A549 (cell line): Measurements from ENCODE around the gene PKD2. TPM values are rescaled to one million over a fixed set of nuclear protein-coding genes. Genes with fewer than 3 reads are reported as not detected.

Experiments used
- ATAC-seq, 2 experiments: fragments of 200-7000 bp in 1 of 2; fragments of >200 bp in 1 of 2; cut with Nextera tagmentation in 1 of 2; cut with Tn5 transposase in 1 of 2; 3 replicates each; pipeline versions ENCODE4 v1.8.0 to v1.9.1; 2018 to 2020; ENCODE audit warnings: mild to moderate bottlenecking in 1 of 2, moderate library complexity in 1 of 2
- CTCF ChIA-PET: fragments of 300-600 bp; sonication (Branson Sonifier 250); formaldehyde crosslinking; extraction: SDS; loops from one replicate; lab custom pipeline; 2021; ENCODE audit warnings: antibody characterized with exemption, inconsistent platforms; lab: Yijun Ruan, JAX
- POLR2A ChIA-PET: fragments of 350-600 bp; formaldehyde crosslinking; extraction: SDS; loops from one replicate; lab custom pipeline; 2021; ENCODE audit warnings: antibody characterized with exemption, inconsistent platforms; lab: Yijun Ruan, JAX
- DNase-seq, 2 experiments: peaks; one replicate each; pipeline versions ENCODE4 v3.0.0 to v3.0.0-alpha.2; 2011 to 2016; ENCODE audit warnings: low read depth in 1 of 2, low spot score in 1 of 2
- FAIRE-seq: peaks from 2 replicates; lab custom pipeline; 2011; peaks lifted over from hg19 to GRCh38; lab: Jason Lieb, UNC
- H3K27ac ChIP-seq, 2 experiments: fragments of >200 bp; sonication (Bioruptor Twin); formaldehyde crosslinking; 3 replicates each; pipeline ENCODE4 v1.5.1; 2016 to 2017
- H3K4me1 ChIP-seq: fragments of >200 bp; sonication (Bioruptor Twin); formaldehyde crosslinking; 3 replicates; pipeline ENCODE4 v1.6.1; 2016
- H3K4me2 ChIP-seq: fragments of >200 bp; sonication (Bioruptor Twin); formaldehyde crosslinking; 3 replicates; pipeline ENCODE4 v1.6.1; 2016
- H3K4me3 ChIP-seq: fragments of >200 bp; sonication (Bioruptor Twin); formaldehyde crosslinking; 3 replicates; pipeline ENCODE4 v1.5.1; 2016
- H3K9me3 ChIP-seq: fragments of >200 bp; sonication (Bioruptor Twin); formaldehyde crosslinking; 3 replicates; pipeline ENCODE4 v1.6.1; 2016
- CBX2 ChIP-seq: fragments of 200-600 bp; sonication (generic); IDR thresholded peaks from 2 replicates; pipeline ENCODE4 v1.6.1; 2016; ENCODE audit warnings: low read depth, mild to moderate bottlenecking, borderline replicate concordance
- CBX8 ChIP-seq: fragments of 200-600 bp; sonication (generic); IDR thresholded peaks from 2 replicates; pipeline ENCODE4 v1.6.1; 2016
- CHD2 ChIP-seq: fragments of 150-350 bp; IDR thresholded peaks from 2 replicates; pipeline ENCODE4 v1.6.1; 2014; ENCODE audit warnings: low read length; ENCODE audit not compliant: partially characterized antibody
- EHMT2 ChIP-seq: fragments of 200-600 bp; sonication (generic); IDR thresholded peaks from 2 replicates; pipeline ENCODE4 v1.6.1; 2016; ENCODE audit warnings: antibody characterized with exemption, low read depth, mild to moderate bottlenecking, moderate library complexity
- ESRRA ChIP-seq: fragments of 150-350 bp; IDR thresholded peaks from 2 replicates; pipeline ENCODE4 v1.6.1; 2014; ENCODE audit warnings: mild to moderate bottlenecking, low read length, borderline replicate concordance
- FOSB ChIP-seq: fragments of 250-450 bp; sonication (Bioruptor Pico); IDR thresholded peaks from 2 replicates; pipeline ENCODE4 v1.5.0; 2020; ENCODE audit warnings: mild to moderate bottlenecking, moderate library complexity
- HDAC2 ChIP-seq: fragments of 200-600 bp; sonication (generic); IDR thresholded peaks from 2 replicates; pipeline ENCODE4 v1.6.1; 2016
- HOXA7 ChIP-seq: fragments of 250-450 bp; sonication (Bioruptor Pico); IDR thresholded peaks from 2 replicates; pipeline ENCODE4 v1.5.0; 2020; ENCODE audit warnings: mild to moderate bottlenecking, moderate library complexity
- JUN ChIP-seq, 2 experiments: fragments of >200 bp; sonication (Bioruptor Twin); formaldehyde crosslinking; IDR thresholded peaks; 2 replicates in 1 of 2; 3 replicates in 1 of 2; pipeline ENCODE4 v1.6.1; 2016 to 2017
- KDM5A ChIP-seq: fragments of 200-600 bp; sonication (generic); IDR thresholded peaks from 2 replicates; pipeline ENCODE4 v1.6.1; 2016; ENCODE audit warnings: antibody characterized with exemption, mild to moderate bottlenecking
- NR3C1 ChIP-seq: fragments of >200 bp; sonication (Bioruptor Twin); formaldehyde crosslinking; IDR thresholded peaks from 3 replicates; pipeline ENCODE4 v1.6.1; 2017
- POLR2A ChIP-seq: IDR thresholded peaks from 2 replicates; pipeline ENCODE4 v1.6.1; 2012; ENCODE audit warnings: mild to moderate bottlenecking, low read length
- RAD21 ChIP-seq, 2 experiments: fragments of >200 bp in 1 of 2; sonication (Bioruptor Twin) in 1 of 2; formaldehyde crosslinking in 1 of 2; IDR thresholded peaks in 1 of 2; conservative IDR thresholded peaks in 1 of 2; 2 replicates in 1 of 2; 3 replicates in 1 of 2; pipeline ENCODE4 v1.6.1; 2012 to 2018; ENCODE audit warnings: inconsistent platforms in 1 of 2
- RCOR1 ChIP-seq: fragments of 150-350 bp; IDR thresholded peaks from 2 replicates; pipeline ENCODE4 v1.6.1; 2014; ENCODE audit warnings: antibody characterized with exemption, low read length, low read depth
- TP53 ChIP-seq: fragments of 250-450 bp; sonication (Bioruptor Pico); IDR thresholded peaks from 2 replicates; pipeline ENCODE4 v1.5.0; 2021; ENCODE audit warnings: mild to moderate bottlenecking, moderate library complexity
- ZSCAN20 ChIP-seq: fragments of 250-450 bp; sonication (Bioruptor Pico); IDR thresholded peaks from 2 replicates; pipeline ENCODE4 v1.8.0; 2022; ENCODE audit warnings: mild to moderate bottlenecking, moderate library complexity
- WGBS: methylation state at CpG from one replicate; pipeline ENCODE4 v1.1.6; 2017; ENCODE audit errors: missing lambda C conversion rate; 5-methylcytosine and 5-hydroxymethylcytosine counted together
- polyA plus RNA-seq, 4 experiments: library from polyadenylated mRNA; depleted of rRNA in 3 of 4; stranded (reverse); fragments of >200 nt; fragmentation: RNase III in 1 of 4; extraction: RNeasy Plus Mini Kit Qiagen cat#74134 plus additional on column Dnase treatment in 1 of 4; gene quantifications; 2 replicates in 3 of 4; 3 replicates in 1 of 4; pipeline ENCODE4 v1.2.3, GENCODE V29; 2011 to 2017
- TF ChIP-seq, protein P1 (sequence below): fragments of 250-450 bp; sonication (Bioruptor Pico); IDR thresholded peaks from 2 replicates; pipeline ENCODE4 v1.5.0; 2020; ENCODE audit warnings: low read depth, mild to moderate bottlenecking, moderate library complexity
- TF ChIP-seq, protein P2 (sequence below): IDR thresholded peaks from 2 replicates; pipeline ENCODE4 v1.6.1; 2012
- TF ChIP-seq, protein P3 (sequence below): fragments of >200 bp; sonication (Bioruptor Twin); formaldehyde crosslinking; IDR thresholded peaks from 3 replicates; pipeline ENCODE4 v1.6.1; 2016
- TF ChIP-seq, protein P4 (sequence below): IDR thresholded peaks from 2 replicates; pipeline ENCODE4 v1.6.1; 2012

Gene PKD2
- polyA plus RNA-seq, 2 of the 4 experiments (the other 2 are of a cell fraction), result 39.4 to 57.6 TPM

DNA sequence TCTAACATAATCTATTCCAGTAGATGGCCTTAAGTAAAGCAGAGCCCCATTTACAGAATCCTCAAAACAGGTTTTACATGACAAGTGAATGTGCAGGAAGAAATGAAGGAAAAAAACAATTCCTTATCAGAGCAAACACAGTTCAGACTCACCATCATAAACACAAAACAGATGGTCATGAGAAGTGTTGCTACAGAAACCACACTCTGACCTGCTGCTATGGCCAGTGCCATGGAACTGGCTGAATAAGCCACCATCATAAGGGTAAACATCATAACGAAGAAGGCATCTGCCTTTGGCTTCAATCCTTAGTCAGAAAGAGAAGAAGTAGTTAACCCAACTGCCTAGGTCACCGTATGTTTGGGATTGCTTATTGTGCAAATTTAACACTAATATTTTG, 89.9 kb downstream of the PKD2 start:
- no peak overlapping the region for H3K4me2 ChIP-seq
- no peak for ATAC-seq
- H3K9me3 ChIP-seq, result no peaks in the 10 kb centered on the region
- ChIA-PET CTCF (interaction anchor here (0.6 kb wide), 1 partner anchor 112 kb away, joined by 3 read pairs; no protein-coding TSS in a partner anchor), POLR2A (no interaction called here)
- 73% methylated on average over 2 of the region's 2 CpGs for WGBS
- FAIRE-seq, result no peak
- no peak for DNase-seq
- H3K4me1 ChIP-seq, result no peaks in the 10 kb centered on the region
- H3K27ac ChIP-seq, result no peak overlapping the region
- H3K4me3 ChIP-seq, result no peak overlapping the region
- TF ChIP-seq HOXA7 (CRISPR knock-in tag) (no peak), POLR2A (no peak), CBX2 (no peak), EHMT2 (no peak)

DNA sequence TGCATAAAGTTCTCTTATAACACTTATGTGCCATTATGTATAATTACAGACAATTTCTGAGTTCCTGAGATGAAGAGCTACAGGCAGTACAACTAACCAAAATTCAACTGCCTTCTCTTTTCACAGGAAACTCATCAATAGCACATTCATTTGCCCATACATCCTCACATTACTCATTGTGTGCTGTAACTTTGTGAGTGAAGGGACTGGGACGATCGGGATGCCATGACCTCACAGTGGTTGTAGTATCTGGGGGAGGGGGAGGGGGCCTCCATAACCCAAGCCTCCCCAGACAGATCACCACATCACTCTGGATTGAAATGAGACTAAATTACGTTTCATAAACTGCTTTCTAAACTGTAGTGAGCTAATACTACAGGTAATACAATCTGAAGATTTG, 90.3 kb downstream of the PKD2 start:
- no peak for FAIRE-seq
- no peak overlapping the region for H3K27ac ChIP-seq
- H3K4me2 ChIP-seq, result no peak overlapping the region
- H3K9me3 ChIP-seq, result no peaks in the 10 kb centered on the region
- DNase-seq, result no peak
- ChIA-PET CTCF (no interaction called here), POLR2A (no interaction called here)
- no peak for ATAC-seq
- H3K4me1 ChIP-seq, result no peaks in the 10 kb centered on the region
- 67% methylated on average over 3 of the region's 3 CpGs for WGBS
- TF ChIP-seq KDM5A, result no peak
- TF ChIP-seq RAD21 (conservative IDR thresholded peaks at IDR 0.05 in 1 of 2, IDR thresholded peaks at IDR 0.05 in 1 of 2), result no peak
- TF ChIP-seq FOSB (CRISPR knock-in tag), result no peak
- TF ChIP-seq HDAC2, result no peak
- TF ChIP-seq TP53 (CRISPR knock-in tag), result no peak
- TF ChIP-seq, protein P1, sequence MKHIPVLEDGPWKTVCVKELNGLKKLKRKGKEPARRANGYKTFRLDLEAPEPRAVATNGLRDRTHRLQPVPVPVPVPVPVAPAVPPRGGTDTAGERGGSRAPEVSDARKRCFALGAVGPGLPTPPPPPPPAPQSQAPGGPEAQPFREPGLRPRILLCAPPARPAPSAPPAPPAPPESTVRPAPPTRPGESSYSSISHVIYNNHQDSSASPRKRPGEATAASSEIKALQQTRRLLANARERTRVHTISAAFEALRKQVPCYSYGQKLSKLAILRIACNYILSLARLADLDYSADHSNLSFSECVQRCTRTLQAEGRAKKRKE, result no peak
- no peak for TF ChIP-seq EHMT2
- TF ChIP-seq, protein P2, sequence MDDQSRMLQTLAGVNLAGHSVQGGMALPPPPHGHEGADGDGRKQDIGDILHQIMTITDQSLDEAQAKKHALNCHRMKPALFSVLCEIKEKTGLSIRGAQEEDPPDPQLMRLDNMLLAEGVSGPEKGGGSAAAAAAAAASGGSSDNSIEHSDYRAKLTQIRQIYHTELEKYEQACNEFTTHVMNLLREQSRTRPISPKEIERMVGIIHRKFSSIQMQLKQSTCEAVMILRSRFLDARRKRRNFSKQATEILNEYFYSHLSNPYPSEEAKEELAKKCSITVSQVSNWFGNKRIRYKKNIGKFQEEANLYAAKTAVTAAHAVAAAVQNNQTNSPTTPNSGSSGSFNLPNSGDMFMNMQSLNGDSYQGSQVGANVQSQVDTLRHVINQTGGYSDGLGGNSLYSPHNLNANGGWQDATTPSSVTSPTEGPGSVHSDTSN, result no peak
- TF ChIP-seq ESRRA, result no peak
- no peak for TF ChIP-seq CBX2
- TF ChIP-seq, protein P3, sequence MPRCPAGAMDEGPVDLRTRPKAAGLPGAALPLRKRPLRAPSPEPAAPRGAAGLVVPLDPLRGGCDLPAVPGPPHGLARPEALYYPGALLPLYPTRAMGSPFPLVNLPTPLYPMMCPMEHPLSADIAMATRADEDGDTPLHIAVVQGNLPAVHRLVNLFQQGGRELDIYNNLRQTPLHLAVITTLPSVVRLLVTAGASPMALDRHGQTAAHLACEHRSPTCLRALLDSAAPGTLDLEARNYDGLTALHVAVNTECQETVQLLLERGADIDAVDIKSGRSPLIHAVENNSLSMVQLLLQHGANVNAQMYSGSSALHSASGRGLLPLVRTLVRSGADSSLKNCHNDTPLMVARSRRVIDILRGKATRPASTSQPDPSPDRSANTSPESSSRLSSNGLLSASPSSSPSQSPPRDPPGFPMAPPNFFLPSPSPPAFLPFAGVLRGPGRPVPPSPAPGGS, result no peak
- TF ChIP-seq CBX8, result no peak
- no peak for TF ChIP-seq NR3C1
- TF ChIP-seq, protein P4, sequence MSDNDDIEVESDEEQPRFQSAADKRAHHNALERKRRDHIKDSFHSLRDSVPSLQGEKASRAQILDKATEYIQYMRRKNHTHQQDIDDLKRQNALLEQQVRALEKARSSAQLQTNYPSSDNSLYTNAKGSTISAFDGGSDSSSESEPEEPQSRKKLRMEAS, result no peak
- TF ChIP-seq CHD2, result no peak
- TF ChIP-seq RCOR1, result no peak
- no peak overlapping the region for H3K4me3 ChIP-seq

DNA sequence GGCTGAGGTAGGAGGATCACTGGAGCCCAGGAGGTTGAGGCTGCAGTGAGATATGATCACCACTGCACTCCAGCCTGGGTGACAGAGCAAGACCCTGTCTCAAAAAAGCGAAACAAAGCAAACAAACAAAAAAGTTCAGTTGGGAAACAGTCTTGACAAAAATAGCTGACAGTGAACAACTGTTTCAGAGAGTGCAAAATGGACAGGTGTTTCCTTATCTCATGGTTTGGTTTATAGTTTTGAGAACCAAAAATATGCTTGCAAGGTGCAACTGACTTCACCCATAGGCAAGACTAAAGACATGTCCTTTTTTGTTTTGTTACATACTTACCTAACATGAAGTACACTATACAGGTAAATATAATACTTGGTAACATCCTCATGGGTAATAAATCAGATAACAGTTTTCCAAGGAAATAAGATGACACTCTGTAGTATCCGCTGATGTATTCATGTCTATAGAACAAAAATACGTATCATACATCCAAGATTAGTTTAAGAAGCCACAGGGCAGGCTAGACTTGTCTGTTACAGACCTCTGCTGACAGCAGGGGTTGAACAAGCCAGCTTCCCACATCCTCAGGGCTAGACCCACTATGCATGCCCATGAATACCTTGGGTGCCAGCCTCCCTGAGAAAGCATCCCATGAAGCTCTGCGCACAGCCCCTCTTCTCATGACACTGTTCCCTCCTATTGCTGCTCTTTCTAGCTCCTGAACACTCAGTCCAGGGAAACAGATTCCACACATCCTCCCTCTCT, 91.7 kb downstream of the PKD2 start:
- DNase-seq, result no peak
- POLR2A ChIA-PET, result no interaction called here
- TF ChIP-seq ZSCAN20 (CRISPR knock-in tag) (no peak), HOXA7 (CRISPR knock-in tag) (no peak), JUN (IDR thresholded peaks at IDR 0.05) (no peak)
- TF ChIP-seq, all 56 proteins: peak for 0
- CTCF ChIA-PET, result interaction anchor here (1.2 kb wide), 1 partner anchor 112 kb away, joined by 3 read pairs; no protein-coding TSS in a partner anchor
- Histone ChIP-seq H3K4me3 (no peak overlapping the region), H3K4me1 (peaks cover 3% of the 10 kb centered on the region), H3K27ac (no peak overlapping the region), H3K9me3 (no peaks in the 10 kb centered on the region), H3K4me2 (no peak overlapping the region)
- WGBS, result 95% methylated on average over 4 of the region's 4 CpGs
- ATAC-seq (no peak), FAIRE-seq (no peak)
